Activated naive CD8-positive, alpha-beta T cell treated with anti-CD3 and anti-CD28 coated beads for 36 hours (primary cell): ENCODE measurements around the gene DNAJA4. TPM values are rescaled to one million over a fixed set of nuclear protein-coding genes. Genes with fewer than 3 reads are reported as not detected.

Source experiments
- DNase-seq: peaks from one replicate; pipeline ENCODE4 v3.0.0; 2021
- H3K27ac Mint-ChIP-seq: one replicate; pipeline ENCODE4 v1.8.0; 2022; ENCODE audit warnings: mild to moderate bottlenecking, moderate library complexity, mixed read lengths
- H3K27me3 Mint-ChIP-seq: one replicate; pipeline ENCODE4 v1.8.0; 2022; ENCODE audit warnings: mild to moderate bottlenecking, mixed read lengths
- H3K36me3 Mint-ChIP-seq: one replicate; pipeline ENCODE4 v1.8.0; 2021; ENCODE audit warnings: mild to moderate bottlenecking, mixed read lengths
- H3K4me1 Mint-ChIP-seq: one replicate; pipeline ENCODE4 v1.8.0; 2021; ENCODE audit warnings: mixed read lengths
- H3K4me3 Mint-ChIP-seq: one replicate; pipeline ENCODE4 v1.8.0; 2022; ENCODE audit warnings: mild to moderate bottlenecking, moderate library complexity, mixed read lengths
- H3K9me3 Mint-ChIP-seq: one replicate; pipeline ENCODE4 v1.8.0; 2022; ENCODE audit warnings: mixed read lengths
- total RNA-seq, 2 experiments: library from RNA; stranded (reverse); gene quantifications; one replicate each; pipeline ENCODE4 v1.2.3, GENCODE V29; 2021

Gene DNAJA4
- total RNA-seq, 2 experiments from 2014 or later: 36.8 to 39.3 TPM

DNA sequence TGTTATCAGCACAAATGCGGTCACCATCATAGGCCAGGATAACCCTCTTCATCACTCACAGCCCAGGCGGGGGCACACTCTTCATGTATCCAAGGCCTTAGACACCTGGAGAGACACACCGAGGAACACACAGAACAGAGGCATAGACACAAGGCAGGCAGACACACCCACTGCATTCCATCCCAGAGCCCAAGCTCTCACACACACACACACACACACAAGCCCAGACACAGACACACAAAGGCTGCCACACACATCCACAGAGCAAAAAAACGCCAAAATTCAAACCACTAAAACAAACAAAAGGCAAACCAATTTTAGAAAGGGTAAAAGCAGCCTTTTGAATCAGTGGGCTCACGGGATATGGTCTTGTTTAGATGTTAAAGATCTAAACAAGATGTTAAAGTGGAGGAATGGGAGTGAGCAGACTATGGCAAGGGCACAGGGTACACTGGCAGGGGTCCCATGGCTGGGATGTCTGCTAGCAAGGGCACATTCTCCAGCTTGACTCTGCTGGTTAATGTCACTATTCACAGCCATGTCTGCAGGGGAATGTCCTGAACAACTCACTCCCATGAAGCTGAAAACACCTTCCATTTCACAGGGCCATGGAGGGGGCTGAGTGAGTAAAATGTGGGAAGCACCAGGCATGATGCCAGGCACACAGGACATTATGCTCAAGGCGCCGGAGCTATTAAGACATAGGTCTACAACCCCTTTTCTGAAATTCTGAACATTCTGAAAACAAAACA is 60.9 kb downstream of the DNAJA4 start:
- no peaks in the 10 kb centered on the region for H3K9me3 Mint-ChIP-seq
- H3K4me3 Mint-ChIP-seq: no peak overlapping the region
- H3K27me3 Mint-ChIP-seq: no peaks in the 10 kb centered on the region
- H3K36me3 Mint-ChIP-seq: no peaks in the 10 kb centered on the region
- no peak overlapping the region for H3K27ac Mint-ChIP-seq
- H3K4me1 Mint-ChIP-seq: no peaks in the 10 kb centered on the region
- DNase-seq: no peak

DNA sequence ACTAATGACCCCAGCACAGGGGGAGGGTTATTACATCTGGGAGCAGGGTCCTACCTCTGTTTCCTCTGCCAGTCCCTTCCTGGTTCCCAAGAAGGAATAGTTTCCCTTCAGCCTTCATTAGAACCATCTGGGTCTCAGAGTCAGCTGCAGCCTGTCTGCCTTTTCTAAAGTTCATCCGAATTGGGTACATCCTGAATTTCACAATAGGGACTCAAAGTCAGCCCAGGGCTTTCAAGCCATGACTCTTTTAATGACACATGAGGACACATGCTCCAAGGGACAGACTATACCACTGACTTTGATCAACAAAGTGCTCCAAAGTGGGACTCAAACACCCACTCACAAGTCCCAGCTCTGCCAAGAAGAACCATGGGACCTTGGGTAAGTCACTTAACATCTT is 63.1 kb downstream of the DNAJA4 start:
- no peaks in the 10 kb centered on the region for H3K9me3 Mint-ChIP-seq
- H3K4me3 Mint-ChIP-seq: no peak overlapping the region
- no peaks in the 10 kb centered on the region for H3K36me3 Mint-ChIP-seq
- H3K27me3 Mint-ChIP-seq: no peaks in the 10 kb centered on the region
- DNase-seq: no peak
- H3K4me1 Mint-ChIP-seq: no peaks in the 10 kb centered on the region
- H3K27ac Mint-ChIP-seq: no peak overlapping the region

DNA sequence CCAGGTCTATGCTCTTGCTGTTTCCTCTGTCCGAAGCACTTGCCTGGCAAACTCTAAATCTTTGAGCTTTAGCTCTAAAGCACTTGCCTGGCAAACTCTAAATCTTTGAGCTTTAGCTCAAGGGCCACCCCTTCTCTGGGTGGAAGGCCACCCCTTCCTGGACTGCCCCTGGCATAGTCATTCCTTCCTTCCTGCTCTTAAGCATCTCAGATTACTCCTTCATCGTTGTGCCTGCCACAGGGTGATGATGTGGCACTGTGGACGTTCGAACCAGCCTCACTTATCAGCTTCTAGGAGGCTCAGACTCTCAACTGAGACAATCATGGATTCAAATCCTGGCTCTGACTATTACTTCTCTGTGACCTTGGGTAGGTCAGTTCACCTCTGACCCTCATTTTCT is 65.3 kb downstream of the DNAJA4 start:
- no peak overlapping the region for H3K27ac Mint-ChIP-seq
- H3K27me3 Mint-ChIP-seq: no peaks in the 10 kb centered on the region
- H3K36me3 Mint-ChIP-seq: no peaks in the 10 kb centered on the region
- no peak overlapping the region for H3K4me3 Mint-ChIP-seq
- DNase-seq: no peak
- H3K4me1 Mint-ChIP-seq: no peaks in the 10 kb centered on the region
- no peaks in the 10 kb centered on the region for H3K9me3 Mint-ChIP-seq

Other genes starting within 250 kb of the DNAJA4 start
- 10 to 100 TPM; 39.4 to 44.1 TPM for gene TBC1D2B, start 186.9 kb upstream of the DNAJA4 start, total RNA-seq
- not detected for gene SH2D7, start 172.0 kb upstream of the DNAJA4 start, total RNA-seq
- 1 to 10 TPM; 1.8 to 1.9 TPM for gene CIB2, start 133.1 kb upstream of the DNAJA4 start, total RNA-seq
- 100 to 1,000 TPM; 149 to 150 TPM for gene IDH3A, start 115.2 kb upstream of the DNAJA4 start, total RNA-seq
- gene ACSBG1, start 30.0 kb upstream of the DNAJA4 start, total RNA-seq: under 1 TPM in 1 of 2 experiments, not detected in 1; 0.24 TPM
- gene SKIC8, start 35.0 kb downstream of the DNAJA4 start, total RNA-seq: 10 to 100 TPM; 71.9 to 73.8 TPM
- gene CRABP1, start 75.8 kb downstream of the DNAJA4 start, total RNA-seq: not detected
- 10 to 100 TPM; 68.2 to 69.4 TPM for gene IREB2, start 173.7 kb downstream of the DNAJA4 start, total RNA-seq
- gene HYKK, start 243.0 kb downstream of the DNAJA4 start, total RNA-seq: 1 to 10 TPM; 1.5 to 2.1 TPM